AG10803 (cell line): ENCODE data around the gene SLC29A1.

Source experiments
- DNase-seq: peaks from one replicate; pipeline ENCODE4 v3.0.0; 2010; ENCODE audit warnings: low read depth
- H3K4me3 ChIP-seq: 2 replicates; pipeline ENCODE4 v1.5.1; 2011; ENCODE audit warnings: mild to moderate bottlenecking, low read length, control low read depth
- TF ChIP-seq, protein P1 (sequence below): conservative IDR thresholded peaks from 2 replicates; pipeline ENCODE4 v1.5.1; 2011; ENCODE audit warnings: mild to moderate bottlenecking, low read length, control low read depth, inconsistent platforms

Gene SLC29A1

DNA sequence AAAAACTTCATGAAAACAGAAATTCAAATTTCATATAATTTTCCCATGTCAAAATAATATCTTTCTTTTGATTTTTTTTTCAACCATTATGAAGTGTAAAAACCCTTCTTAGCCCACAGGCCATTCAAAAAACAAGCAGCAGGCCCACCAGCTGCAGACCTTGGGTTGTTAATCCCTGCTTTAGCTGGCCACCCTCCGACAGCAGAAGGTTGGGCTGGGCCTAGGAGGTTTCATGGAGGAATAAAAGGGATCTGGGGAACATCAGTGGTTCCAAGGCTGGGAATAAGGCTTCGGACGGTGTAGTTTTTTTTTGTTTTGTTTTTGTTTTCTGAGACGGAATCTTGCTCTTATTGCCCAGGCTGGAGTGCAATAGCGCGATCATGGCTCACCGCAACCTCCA is 19.9 kb downstream of the SLC29A1 start:
- TF ChIP-seq, protein P1, sequence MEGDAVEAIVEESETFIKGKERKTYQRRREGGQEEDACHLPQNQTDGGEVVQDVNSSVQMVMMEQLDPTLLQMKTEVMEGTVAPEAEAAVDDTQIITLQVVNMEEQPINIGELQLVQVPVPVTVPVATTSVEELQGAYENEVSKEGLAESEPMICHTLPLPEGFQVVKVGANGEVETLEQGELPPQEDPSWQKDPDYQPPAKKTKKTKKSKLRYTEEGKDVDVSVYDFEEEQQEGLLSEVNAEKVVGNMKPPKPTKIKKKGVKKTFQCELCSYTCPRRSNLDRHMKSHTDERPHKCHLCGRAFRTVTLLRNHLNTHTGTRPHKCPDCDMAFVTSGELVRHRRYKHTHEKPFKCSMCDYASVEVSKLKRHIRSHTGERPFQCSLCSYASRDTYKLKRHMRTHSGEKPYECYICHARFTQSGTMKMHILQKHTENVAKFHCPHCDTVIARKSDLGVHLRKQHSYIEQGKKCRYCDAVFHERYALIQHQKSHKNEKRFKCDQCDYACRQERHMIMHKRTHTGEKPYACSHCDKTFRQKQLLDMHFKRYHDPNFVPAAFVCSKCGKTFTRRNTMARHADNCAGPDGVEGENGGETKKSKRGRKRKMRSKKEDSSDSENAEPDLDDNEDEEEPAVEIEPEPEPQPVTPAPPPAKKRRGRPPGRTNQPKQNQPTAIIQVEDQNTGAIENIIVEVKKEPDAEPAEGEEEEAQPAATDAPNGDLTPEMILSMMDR = no peak
- DNase-seq = no peak

DNA sequence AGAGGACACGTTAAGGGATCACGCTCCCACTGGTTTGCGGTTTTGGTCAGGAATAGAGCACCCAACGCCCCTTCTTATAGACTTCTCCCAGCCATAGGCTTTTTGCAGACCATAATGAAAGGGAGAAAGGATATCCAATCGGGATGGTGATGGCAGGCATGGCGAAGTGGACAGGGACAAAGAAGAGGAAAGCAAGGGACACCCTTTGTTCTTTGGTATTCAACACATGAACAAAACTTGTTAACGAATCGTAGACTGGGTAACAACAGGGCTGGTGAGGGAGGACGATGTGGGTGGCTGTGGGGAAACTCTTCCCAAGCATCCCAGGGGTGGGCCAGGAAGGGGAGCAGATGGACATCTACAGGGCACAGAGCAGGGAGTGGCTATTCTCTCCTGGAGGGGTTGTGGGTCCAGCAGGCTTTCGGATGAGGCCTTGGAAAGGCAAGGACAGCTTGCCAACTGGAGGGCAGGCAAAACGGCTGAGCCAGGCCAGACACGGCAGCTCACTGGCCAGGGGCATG is 22.1 kb downstream of the SLC29A1 start:
- no peak for DNase-seq
- H3K4me3 ChIP-seq = peak overlapping the region; percentile 100
- TF ChIP-seq, protein P1 = no peak

More for the DNA sequence above, 19.9 kb downstream of the SLC29A1 start:
- no peak overlapping the region for H3K4me3 ChIP-seq

DNA sequence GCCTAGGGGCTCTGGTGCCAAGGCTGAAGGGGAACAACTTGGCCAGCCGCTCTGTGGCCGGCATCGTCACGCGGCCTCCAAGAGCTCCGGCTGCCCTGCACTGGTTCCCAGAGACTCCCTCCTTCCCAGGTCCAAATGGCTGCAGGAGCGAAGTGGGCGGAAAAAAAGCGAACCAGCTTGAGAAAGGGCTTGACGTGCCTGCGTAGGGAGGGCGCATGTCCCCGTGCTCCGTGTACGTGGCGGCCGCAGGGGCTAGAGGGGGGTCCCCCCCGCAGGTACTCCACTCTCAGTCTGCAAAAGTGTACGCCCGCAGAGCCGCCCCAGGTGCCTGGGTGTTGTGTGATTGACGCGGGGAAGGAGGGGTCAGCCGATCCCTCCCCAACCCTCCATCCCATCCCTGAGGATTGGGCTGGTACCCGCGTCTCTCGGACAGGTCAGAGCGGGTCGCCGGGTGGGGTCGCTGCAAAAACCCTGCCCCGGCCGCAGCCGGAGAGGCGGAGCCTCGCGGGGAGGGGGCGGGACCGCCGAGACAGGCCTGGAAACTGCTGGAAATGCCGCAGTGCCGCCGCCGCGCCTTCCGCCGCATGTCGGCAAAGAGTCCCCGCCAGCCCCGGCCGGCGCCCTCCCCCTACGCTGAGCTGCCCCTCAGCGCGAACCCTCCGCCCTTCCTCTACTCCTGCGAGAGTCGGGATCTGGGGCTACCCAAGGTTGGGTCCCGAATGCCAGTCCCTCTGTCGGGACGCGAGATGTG is 22.7 kb downstream of the SLC29A1 start:
- H3K4me3 ChIP-seq = peak overlapping the region; percentile 100
- peak; percentile 85 for DNase-seq
- TF ChIP-seq, protein P1 = peak; percentile 26

DNA sequence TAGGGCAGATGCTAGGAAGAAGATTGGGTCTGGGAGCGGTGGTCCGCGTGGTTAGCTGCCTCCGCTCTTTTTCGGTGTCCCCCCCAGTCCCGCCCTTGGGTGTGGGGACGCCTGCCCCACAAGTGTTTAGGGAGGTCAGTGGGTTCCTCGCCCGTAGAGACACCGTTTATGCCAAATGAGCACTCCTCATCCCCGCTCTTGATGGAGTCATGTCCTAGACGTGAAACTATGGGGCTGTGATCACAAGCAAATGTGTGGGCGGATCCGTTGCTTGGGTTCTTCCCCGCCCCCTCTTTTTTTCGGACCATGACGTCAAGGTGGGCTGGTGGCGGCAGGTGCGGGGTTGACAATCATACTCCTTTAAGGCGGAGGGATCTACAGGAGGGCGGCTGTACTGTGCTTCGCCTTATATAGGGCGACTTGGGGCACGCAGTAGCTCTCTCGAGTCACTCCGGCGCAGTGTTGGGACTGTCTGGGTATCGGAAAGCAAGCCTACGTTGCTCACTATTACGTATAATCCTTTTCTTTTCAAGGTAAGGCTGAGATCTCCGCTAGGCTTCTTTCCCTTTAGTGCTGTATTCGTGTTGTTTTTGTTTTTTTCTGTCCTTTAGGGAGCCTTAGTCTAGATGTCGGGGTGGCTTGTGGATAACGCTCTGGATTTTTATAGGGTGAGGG is 23.4 kb downstream of the SLC29A1 start, which contains the start of gene HSP90AB1:
HSP90AB1 (plus strand) TSS at position 439 of the 675 bp plus-strand sequence. CDS start 1,529 bp downstream, outside the sequence.
- peak; percentile 99 for DNase-seq
- TF ChIP-seq, protein P1 = no peak
- peak within 1 kb of the TSS; percentile 100 for H3K4me3 ChIP-seq

DNA sequence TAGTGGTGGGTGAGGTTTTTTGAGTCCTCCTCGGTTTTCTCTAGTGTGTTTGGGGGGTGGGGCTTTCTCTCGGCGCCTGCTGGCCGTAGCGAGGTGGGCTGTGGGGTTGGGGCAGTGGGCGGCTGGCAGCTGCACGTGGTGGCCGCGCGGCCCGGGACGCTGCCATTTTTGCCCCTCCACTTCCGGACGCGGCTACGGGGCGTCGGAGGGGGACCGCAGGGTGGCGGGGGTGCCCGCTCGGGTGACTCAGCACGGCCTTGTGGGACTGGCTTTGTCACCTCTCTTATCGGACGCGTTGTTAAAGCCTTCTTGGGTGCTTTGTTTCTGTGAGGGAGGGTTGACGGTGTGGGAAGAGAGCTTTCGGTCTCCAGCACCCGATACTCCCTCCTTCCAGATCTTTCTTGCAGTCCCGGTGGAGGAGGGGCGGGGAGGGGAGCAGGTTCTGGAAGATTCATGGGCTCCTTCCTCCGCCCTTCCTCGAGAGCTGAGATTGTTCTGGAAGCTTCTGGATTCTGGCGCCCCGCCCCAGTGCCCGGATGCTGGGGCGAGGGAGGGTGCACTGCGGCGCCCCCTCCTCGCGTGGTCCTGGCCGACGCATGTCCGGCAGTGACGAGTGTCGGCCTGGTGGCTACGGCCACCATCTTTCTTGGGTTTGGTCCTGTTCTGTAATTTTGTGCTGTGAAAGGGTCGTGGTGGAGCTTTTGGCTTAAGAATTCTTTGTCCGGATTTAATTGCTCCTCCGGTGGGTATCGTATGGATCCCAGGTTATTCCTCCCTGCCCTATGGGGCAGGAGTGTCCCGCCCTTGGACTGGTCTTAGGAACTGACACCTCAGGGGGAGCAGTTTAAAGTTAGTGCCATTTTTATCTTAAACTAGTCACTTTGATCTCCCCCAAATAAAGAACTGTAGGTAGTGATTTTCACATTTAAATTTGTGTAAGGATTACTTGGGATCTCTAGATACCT is 24.2 kb downstream of the SLC29A1 start:
- peak; percentile 59 for DNase-seq
- TF ChIP-seq, protein P1 = no peak
- H3K4me3 ChIP-seq = peak overlapping the region; percentile 100

DNA sequence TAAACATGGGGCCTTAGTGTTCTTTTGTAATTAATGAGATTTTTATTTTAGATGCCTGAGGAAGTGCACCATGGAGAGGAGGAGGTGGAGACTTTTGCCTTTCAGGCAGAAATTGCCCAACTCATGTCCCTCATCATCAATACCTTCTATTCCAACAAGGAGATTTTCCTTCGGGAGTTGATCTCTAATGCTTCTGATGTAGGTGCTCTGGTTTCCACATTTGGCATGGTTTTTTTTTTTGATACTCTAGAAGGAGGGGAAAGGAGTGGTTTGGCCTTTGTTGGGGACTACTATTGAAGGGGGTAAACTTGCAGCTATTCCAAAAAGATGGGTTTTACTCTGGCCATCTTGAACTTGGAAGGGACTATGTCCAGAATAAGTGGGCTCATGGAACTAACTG is 25.2 kb downstream of the SLC29A1 start:
- DNase-seq = no peak
- peak overlapping the region; percentile 100 for H3K4me3 ChIP-seq
- TF ChIP-seq, protein P1 = no peak
